HG02678 (cell line): Measurements from ENCODE around the gene SEMA5B.
A peak's percentile ranks its signal among the peaks of the same experiment; 100 is the strongest.

ENCODE experiments used
- ATAC-seq: cut with Tn5 transposase; IDR thresholded peaks from one replicate; pipeline ENCODE4 v1.9.1; 2021; ENCODE audit warnings: mild to moderate bottlenecking, moderate library complexity; ENCODE audit not compliant: unreplicated experiment

The SEMA5B gene

GRCh38 chr3:123027292-123028232 is at the start of gene SEMA5B:
TSS of gene SEMA5B (minus strand) at chr3:123027763. CDS start at chr3:122961263, 66,500 bp downstream.
- no peak for ATAC-seq

- ATAC-seq = no peak
These were observed 49.2 kb upstream of the SEMA5B start for GRCh38 chr3:123076496-123077418.

- ATAC-seq = no peak
These were observed 48.5 kb upstream of the SEMA5B start for GRCh38 chr3:123076112-123076495.

- ATAC-seq = no peak
These were observed 47.8 kb upstream of the SEMA5B start for GRCh38 chr3:123075359-123075758.

- no peak for ATAC-seq
These were observed 45.0 kb upstream of the SEMA5B start for GRCh38 chr3:123072564-123072963.

GRCh38 chr3:123072152-123072551 is 44.6 kb upstream of the SEMA5B start:
- no peak for ATAC-seq

GRCh38 chr3:123071581-123071980 is 44.0 kb upstream of the SEMA5B start:
- ATAC-seq = no peak

GRCh38 chr3:123071146-123071545 is 43.6 kb upstream of the SEMA5B start:
- no peak for ATAC-seq

- ATAC-seq = no peak
These were observed 42.9 kb upstream of the SEMA5B start for GRCh38 chr3:123070510-123070909.

- no peak for ATAC-seq
These were observed 41.2 kb upstream of the SEMA5B start for GRCh38 chr3:123068601-123069381.

- peak; percentile 32 for ATAC-seq
These were observed 40.4 kb upstream of the SEMA5B start for GRCh38 chr3:123067689-123068600.

- peak; percentile 91 for ATAC-seq
These were observed 39.5 kb upstream of the SEMA5B start, which contains the start of gene PDIA5 for GRCh38 chr3:123066896-123067688. TSS of gene PDIA5 (plus strand) at chr3:123067025. CDS start at chr3:123067165, 140 bp downstream.

- ATAC-seq = no peak
These were observed 39.0 kb upstream of the SEMA5B start for GRCh38 chr3:123066599-123066895.

- ATAC-seq = no peak
These were observed 37.4 kb upstream of the SEMA5B start for GRCh38 chr3:123064914-123065313.

GRCh38 chr3:123064506-123064905 is 36.9 kb upstream of the SEMA5B start:
- no peak for ATAC-seq

- no peak for ATAC-seq
These were observed 35.5 kb upstream of the SEMA5B start for GRCh38 chr3:123063034-123063433.

- no peak for ATAC-seq
These were observed 34.3 kb upstream of the SEMA5B start for GRCh38 chr3:123061856-123062255.

GRCh38 chr3:123060054-123060453 is 32.5 kb upstream of the SEMA5B start:
- no peak for ATAC-seq

GRCh38 chr3:123058505-123058904 is 30.9 kb upstream of the SEMA5B start:
- no peak for ATAC-seq
